HG03575 (cell line): ENCODE measurements around the gene UMPS.
"Not testable (repeated sequence)": the region's sequence is repeated elsewhere in the genome, so short reads cannot be mapped to it uniquely, and the experiment has no call there.

Experiments used
- ATAC-seq: cut with Tn5 transposase; IDR thresholded peaks from one replicate; pipeline ENCODE4 v1.9.1; 2021; ENCODE audit not compliant: unreplicated experiment, insufficient number of reproducible peaks, low FRiP score; ENCODE audit errors: extremely low read depth

Gene UMPS

GRCh38 chr3:124702950-124703349 lies 27.3 kb upstream of the UMPS start:
- ATAC-seq: no peak

DNA sequence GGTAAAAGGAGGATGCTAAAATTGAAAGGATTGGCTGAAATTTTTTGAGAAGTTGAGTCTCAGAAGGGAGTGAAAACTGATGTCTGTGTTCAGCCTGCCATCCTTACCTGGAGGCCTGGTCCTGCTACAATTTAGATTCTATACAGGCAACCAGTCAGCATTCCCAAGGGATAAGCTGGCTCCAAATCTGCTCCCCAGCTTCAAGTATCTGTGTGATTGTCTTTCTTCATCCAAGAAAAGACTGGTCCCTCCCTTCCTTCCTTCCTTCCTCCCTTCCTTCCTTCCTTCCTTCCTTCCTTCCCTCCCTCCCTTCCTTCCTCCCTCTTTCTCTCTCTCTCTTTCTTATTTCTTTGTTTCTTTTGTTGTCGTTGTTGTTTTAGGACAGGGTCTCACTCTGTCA lies 24.7 kb upstream of the UMPS start:
- no peak for ATAC-seq

GRCh38 chr3:124707223-124707622 lies 23.0 kb upstream of the UMPS start:
- not testable (repeated sequence) for ATAC-seq

- ATAC-seq: no peak
Measured at GRCh38 chr3:124707656-124708062, 22.6 kb upstream of the UMPS start.

- ATAC-seq: no peak
Measured at GRCh38 chr3:124714223-124714853, 15.9 kb upstream of the UMPS start.

DNA sequence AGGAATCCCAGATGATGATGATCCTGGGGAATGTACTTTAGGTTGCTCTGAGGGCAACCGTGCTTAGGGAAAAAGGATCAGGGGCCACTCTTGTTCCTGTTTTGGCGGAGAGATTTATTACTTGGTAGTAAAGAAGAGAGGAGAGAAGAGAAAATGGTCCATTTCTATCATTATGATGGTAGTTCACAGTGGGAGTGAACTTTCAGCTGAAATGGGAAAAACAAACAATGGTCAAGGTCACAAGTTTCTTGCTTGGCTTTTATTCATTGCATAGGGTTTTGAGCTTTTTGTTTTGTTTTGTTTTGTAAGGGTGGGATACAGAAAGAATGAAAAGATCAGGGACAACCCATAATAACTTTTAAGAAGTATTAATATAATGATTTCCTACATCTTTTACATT lies 7.7 kb upstream of the UMPS start:
- ATAC-seq: no peak

DNA sequence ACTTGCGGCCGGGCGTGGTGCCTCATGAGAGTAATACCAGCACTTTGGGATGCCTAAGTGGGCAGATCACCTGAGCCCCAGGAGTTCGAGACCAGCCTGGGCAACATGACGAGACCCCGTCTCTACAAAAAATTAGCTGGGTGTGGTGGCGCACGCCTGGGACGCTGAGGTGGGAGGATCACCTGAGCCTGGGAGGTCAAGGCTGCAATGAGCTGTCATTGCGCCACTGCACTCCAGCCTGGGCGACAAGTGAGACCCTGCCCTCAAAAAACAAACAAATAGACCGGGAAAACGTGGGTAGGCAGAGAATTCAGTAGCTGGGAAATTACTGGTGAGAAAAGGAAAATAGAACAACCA lies 667 bp downstream of the UMPS start:
- no peak for ATAC-seq

DNA sequence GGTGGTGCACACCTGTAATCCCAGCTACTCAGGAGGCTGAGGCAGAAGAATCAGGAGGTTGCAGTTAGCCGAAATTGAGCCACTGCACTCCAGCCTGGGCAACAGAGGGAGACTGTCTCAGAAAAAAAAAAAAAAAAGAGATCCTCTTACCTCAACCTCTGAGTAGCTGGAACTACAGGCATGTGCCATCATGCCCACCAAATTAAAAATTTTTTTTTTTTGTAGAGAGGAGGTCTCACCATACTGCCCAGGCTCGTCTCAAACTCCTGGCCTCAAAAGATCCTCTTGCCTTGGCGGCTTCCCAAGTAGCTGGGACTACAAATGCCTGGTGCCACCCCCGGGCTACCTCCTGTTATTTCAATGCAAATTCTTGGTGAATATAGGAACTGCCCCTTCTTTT lies 1.5 kb downstream of the UMPS start:
- no peak for ATAC-seq

DNA sequence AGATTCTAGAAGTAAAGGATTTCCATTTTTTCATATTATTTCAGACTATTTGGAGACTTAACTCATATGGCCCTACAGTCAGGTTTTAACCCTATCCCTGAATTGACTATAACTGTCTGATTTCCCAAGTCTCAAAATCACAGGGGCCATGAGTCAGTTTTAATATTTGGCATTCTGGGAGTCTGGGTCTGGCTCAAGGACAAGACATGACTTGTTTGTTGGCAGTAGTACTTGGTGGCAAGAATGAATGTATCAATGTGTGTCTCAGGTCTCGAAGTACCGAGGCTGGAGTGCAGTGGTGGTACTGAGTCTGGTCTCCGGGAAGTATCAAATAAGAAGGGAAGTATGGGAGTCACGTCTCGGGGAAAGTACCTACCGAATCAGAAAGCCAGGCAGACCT lies 10.8 kb downstream of the UMPS start:
- ATAC-seq: no peak

DNA sequence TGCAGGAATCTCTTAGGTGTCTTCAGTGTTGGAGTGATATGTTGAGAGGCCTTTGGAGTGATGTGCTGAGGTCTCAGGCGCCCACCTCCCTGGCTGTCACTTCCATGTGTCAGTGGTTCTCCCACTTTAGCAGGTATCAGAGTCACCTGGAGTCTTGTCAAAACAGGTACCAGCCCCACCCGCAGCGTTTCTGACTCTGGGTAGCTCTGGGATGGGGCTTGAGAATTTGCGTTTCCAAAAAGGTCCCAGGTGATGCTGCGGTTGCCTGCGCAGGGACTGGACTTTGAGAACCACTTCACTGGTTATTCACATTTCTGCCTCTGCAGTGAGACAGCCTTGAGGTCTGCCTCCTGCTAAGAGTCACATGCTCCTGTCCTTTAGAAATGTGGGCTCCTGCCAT lies 15.5 kb downstream of the UMPS start:
- ATAC-seq: no peak

DNA sequence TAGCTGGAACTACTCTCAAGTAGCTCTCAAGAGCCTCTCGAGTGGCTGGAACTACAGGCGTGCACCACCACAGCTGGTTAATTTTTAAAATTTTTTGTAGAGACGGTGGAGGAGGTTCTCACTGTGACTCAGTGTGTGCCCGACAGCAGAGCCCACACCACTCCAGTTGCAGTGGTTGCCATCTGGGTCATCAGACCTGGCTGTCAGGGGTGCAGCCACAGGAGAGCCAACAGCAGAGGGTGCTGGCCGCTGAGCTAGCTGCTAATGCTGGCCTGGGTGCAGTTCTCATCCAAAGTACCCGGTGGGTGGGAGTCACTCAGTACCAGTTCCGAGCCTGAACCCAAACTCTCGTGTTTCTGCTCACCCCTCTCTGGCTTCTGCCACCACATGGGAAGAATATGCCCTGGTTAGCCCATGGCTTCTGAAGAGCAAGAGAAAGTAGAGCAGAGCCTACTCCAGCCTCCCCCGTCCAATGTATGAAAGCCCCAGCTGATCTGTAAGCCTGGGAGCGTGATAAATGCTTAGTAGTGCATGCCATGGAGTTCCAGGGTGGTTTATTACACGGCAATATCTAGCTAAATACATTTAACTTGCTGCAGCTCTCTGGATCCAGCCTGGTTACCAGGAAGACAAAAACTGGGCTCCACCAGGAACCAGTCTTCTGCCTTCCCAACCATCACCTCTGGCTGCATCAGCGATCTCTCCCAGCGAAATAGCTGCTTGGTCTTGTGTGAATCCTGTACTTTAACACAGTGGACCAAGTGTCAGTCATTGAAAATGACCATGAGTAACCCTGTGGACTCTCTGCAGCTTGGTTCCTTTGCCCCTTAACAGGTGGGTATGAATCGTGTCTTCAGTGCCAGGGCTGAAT lies 17.1 kb downstream of the UMPS start:
- ATAC-seq: no peak

- ATAC-seq: no peak
Measured at GRCh38 chr3:124748560-124749198, 18.4 kb downstream of the UMPS start.

GRCh38 chr3:124749877-124750276 lies 19.6 kb downstream of the UMPS start:
- ATAC-seq: not testable (repeated sequence)

- ATAC-seq: no peak
Measured at GRCh38 chr3:124751501-124751900, 21.2 kb downstream of the UMPS start.

- ATAC-seq: no peak
Measured at GRCh38 chr3:124752051-124752450, 21.8 kb downstream of the UMPS start.

- ATAC-seq: not testable (repeated sequence)
Measured at GRCh38 chr3:124757926-124758325, 27.7 kb downstream of the UMPS start.

DNA sequence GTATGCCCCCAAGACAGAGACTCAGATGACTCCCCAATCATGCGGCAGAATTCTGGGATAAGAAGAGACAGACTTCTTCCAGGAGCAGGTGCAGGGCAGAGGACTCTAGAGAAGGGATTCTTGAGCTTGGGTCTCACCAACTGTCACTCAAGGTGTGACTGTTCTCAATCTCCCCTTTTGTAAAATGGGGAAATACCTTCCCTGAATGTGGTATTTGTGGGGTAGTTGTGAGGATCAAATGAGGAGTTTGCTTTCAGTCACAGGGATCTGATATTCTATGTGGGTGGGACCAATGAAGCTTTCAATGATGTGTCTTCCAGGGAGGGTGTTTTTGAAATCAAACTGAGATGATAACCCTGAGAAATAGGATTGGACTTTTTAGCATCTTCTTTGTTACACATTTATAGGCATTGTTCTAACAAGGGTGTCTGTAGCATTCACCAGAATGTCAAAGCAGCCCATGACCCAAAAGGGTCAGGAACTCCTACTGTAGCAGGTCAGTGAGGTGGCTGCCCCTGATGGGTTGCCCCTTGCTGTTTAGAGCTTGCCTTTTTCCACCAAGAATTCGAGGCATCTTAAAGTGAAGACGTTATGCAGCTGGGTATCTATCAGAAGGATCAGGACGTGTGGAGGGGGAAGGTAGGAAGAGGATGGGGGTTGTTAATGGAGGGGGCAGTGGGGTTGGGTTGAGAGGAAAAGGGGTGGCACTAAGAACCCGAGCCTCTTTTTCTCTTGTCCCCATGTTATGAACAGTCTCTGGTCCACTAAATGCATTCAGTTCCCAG lies 28.8 kb downstream of the UMPS start:
- ATAC-seq: no peak

GRCh38 chr3:124759666-124760401 lies 29.6 kb downstream of the UMPS start:
- ATAC-seq: no peak

GRCh38 chr3:124760601-124761000 lies 30.3 kb downstream of the UMPS start:
- ATAC-seq: no peak
